Measurements from ENCODE around the gene HECW1.

- TF ChIP-seq POLR2A (IDR thresholded peaks at IDR 0.05) (no peak), CTCF (IDR thresholded peaks at IDR 0.05) (no peak)
Measured at GRCh38 chr7:43077732-43078391, 34.6 kb upstream of the HECW1 start.

Measured in upper lobe of left lung (tissue), 4 donors.